ENCODE results near the gene SETD7. TPM values are rescaled to one million over a fixed set of nuclear protein-coding genes. Genes with fewer than 3 reads are reported as not detected.
"Not testable (repeated sequence)": the region's sequence is repeated elsewhere in the genome, so short reads cannot be mapped to it uniquely, and the experiment has no call there.

Gene SETD7
- total RNA-seq, 1 experiment from 2014 or later: 41.6 TPM

GRCh38 chr4:139469216-139469615 lies 86.8 kb downstream of the SETD7 start (continued):
- TF ChIP-seq EZH2phosphoT487 (IDR thresholded peaks at IDR 0.05; ENCODE audit: borderline replicate concordance): no peak

DNA sequence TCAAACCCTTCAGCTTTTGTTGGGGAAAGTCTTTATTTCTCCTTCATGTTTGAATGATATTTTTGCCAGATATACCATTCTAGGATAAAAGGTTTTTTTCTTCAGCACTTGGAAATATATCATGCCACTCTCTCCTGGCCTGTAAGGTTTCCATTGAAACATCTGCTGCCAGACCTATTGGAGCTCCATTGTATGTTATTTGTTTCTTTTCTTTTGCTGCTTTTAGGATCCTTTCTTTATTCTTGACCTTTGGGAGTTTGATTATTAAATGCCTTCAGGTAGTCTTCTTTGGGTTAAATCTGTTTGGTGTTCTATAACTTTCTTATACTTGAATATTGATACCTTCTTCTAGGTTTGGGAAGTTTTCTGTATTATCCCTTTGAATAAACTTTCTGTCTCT lies 87.3 kb downstream of the SETD7 start:
- H2AFZ ChIP-seq (ENCODE audit: low read depth, low read length, poor library complexity, severe bottlenecking); H3K4me3 ChIP-seq (replicated peaks in 1 of 2; ENCODE audit: low read depth in 1 of 2, low read length in 2 of 2); H3K4me1 ChIP-seq (ENCODE audit: control insufficient read depth in 1 of 2, insufficient read depth in 2 of 2, low read length in 2 of 2); RAD21 ChIA-PET (ENCODE audit: low non-redundant PET in 1 of 2, low total read pairs in 2 of 2, uncharacterized antibody in 2 of 2, unreplicated experiment in 2 of 2); H3K9ac ChIP-seq (ENCODE audit: low read length); H3K27me3 ChIP-seq (ENCODE audit: insufficient read depth, low read length); H3K27ac ChIP-seq (ENCODE audit: low read depth, low read length); H3K36me3 ChIP-seq (ENCODE audit: control insufficient read depth in 1 of 2, insufficient read depth in 2 of 2, low read length in 2 of 2); POLR2A ChIA-PET; H3K9me3 ChIP-seq (ENCODE audit: control insufficient read depth in 1 of 2, insufficient read depth in 1 of 2, low read depth in 1 of 2, low read length in 2 of 2); H3K4me2 ChIP-seq (ENCODE audit: low read length); H4K20me1 ChIP-seq (ENCODE audit: insufficient read depth); H3K9me2 ChIP-seq (ENCODE audit: insufficient read depth); BruUV-seq (replicated peaks); intact Hi-C loops (cut with micrococcal nuclease); DNase-seq (ENCODE audit: low read depth, low spot score); CTCF ChIA-PET; ATAC-seq: not testable (repeated sequence)
- TF ChIP-seq CBX3 (IDR thresholded peaks at IDR 0.05; ENCODE audit: low read depth): peak; percentile 20; the same call in 1 of the 2 replicates
- H3K79me2 ChIP-seq (ENCODE audit: insufficient read depth, low read length): peaks cover 43% of the 10 kb centered on the region

DNA sequence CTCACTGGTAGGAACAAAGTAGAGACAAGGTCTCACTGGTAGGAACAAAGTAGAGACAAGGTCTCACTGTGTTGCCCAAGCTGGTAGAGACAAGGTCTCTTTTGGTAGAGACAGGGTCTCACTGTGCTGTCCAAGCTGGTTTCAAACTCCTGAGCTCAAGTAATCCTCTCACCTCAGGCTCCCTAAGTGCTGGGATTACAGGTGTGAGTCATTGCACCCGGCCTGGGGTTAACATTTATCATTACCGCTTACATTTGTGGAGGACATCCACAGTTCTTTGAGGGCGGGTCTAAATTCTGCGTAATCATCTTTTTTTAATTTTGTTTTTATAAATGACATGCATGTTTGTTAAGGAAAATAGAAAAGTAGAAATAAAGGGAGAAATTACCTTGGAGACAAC lies 90.1 kb downstream of the SETD7 start:
- CTCF ChIA-PET: no interaction called here
- Histone ChIP-seq H3K4me1 (ENCODE audit: control insufficient read depth in 1 of 2, insufficient read depth in 2 of 2, low read length in 2 of 2) (peaks cover 0 to 5% of the 10 kb centered on the region in 2 experiments; a peak in 1 of 4 replicates), H3K27ac (ENCODE audit: low read depth, low read length) (no peak overlapping the region), H3K36me3 (ENCODE audit: control insufficient read depth in 1 of 2, insufficient read depth in 2 of 2, low read length in 2 of 2) (no peaks in the 10 kb centered on the region), H3K9ac (ENCODE audit: low read length) (no peak overlapping the region), H3K27me3 (ENCODE audit: insufficient read depth, low read length) (no peaks in the 10 kb centered on the region), H3K9me2 (ENCODE audit: insufficient read depth) (no peaks in the 10 kb centered on the region), H3K4me3 (replicated peaks in 1 of 2; ENCODE audit: low read depth in 1 of 2, low read length in 2 of 2) (no peak overlapping the region), H3K9me3 (ENCODE audit: control insufficient read depth in 1 of 2, insufficient read depth in 1 of 2, low read depth in 1 of 2, low read length in 2 of 2) (no peaks in the 10 kb centered on the region), H3K4me2 (ENCODE audit: low read length) (peak overlapping the region; percentile 14), H4K20me1 (ENCODE audit: insufficient read depth) (no peaks in the 10 kb centered on the region), H3K79me2 (ENCODE audit: insufficient read depth, low read length) (peaks cover 51% of the 10 kb centered on the region), H2AFZ (ENCODE audit: low read depth, low read length, poor library complexity, severe bottlenecking) (no peak overlapping the region)
- RAD21 ChIA-PET (ENCODE audit: low non-redundant PET in 1 of 2, low total read pairs in 2 of 2, uncharacterized antibody in 2 of 2, unreplicated experiment in 2 of 2): no interaction called here
- ATAC-seq: no peak
- intact Hi-C loops (cut with micrococcal nuclease): no loop called here
- POLR2A ChIA-PET: no interaction called here
- no TSS peak for BruUV-seq (replicated peaks)
- TF ChIP-seq, protein P1, sequence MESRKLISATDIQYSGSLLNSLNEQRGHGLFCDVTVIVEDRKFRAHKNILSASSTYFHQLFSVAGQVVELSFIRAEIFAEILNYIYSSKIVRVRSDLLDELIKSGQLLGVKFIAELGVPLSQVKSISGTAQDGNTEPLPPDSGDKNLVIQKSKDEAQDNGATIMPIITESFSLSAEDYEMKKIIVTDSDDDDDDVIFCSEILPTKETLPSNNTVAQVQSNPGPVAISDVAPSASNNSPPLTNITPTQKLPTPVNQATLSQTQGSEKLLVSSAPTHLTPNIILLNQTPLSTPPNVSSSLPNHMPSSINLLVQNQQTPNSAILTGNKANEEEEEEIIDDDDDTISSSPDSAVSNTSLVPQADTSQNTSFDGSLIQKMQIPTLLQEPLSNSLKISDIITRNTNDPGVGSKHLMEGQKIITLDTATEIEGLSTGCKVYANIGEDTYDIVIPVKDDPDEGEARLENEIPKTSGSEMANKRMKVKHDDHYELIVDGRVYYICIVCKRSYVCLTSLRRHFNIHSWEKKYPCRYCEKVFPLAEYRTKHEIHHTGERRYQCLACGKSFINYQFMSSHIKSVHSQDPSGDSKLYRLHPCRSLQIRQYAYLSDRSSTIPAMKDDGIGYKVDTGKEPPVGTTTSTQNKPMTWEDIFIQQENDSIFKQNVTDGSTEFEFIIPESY (IDR thresholded peaks at IDR 0.05; ENCODE audit: extremely low read depth, insufficient replicate concordance, low read length): no peak
- TF ChIP-seq JUND (IDR thresholded peaks at IDR 0.05): no peak
- TF ChIP-seq RAD21 (IDR thresholded peaks at IDR 0.05; ENCODE audit: low read depth): no peak
- no peak for TF ChIP-seq REST (IDR thresholded peaks at IDR 0.05; ENCODE audit: low read depth)
- no peak for TF ChIP-seq CBX3 (IDR thresholded peaks at IDR 0.05; ENCODE audit: low read depth)
- TF ChIP-seq POLR2AphosphoS5 (IDR thresholded peaks at IDR 0.05; ENCODE audit: low read depth, low read length): no peak
- no peak for TF ChIP-seq SRF (IDR thresholded peaks at IDR 0.05; ENCODE audit: low read depth)
- no peak for TF ChIP-seq EZH2 (IDR thresholded peaks at IDR 0.05)
- TF ChIP-seq, protein P2, sequence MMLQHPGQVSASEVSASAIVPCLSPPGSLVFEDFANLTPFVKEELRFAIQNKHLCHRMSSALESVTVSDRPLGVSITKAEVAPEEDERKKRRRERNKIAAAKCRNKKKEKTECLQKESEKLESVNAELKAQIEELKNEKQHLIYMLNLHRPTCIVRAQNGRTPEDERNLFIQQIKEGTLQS (IDR thresholded peaks at IDR 0.05): no peak
- TF ChIP-seq EGR1 (IDR thresholded peaks at IDR 0.05; ENCODE audit: low read depth): no peak
- no peak for TF ChIP-seq CEBPB (IDR thresholded peaks at IDR 0.05; ENCODE audit: low read depth)
- TF ChIP-seq ELF1 (IDR thresholded peaks at IDR 0.05; ENCODE audit: borderline replicate concordance, low read depth): no peak
- TF ChIP-seq YY1 (IDR thresholded peaks at IDR 0.05; ENCODE audit: extremely low read depth, insufficient replicate concordance, low read depth, low read length): no peak
- DNase-seq (ENCODE audit: low read depth, low spot score): no peak

Data from HCT116 (cell line).